H9 (cell line): ENCODE data around the gene SLC35F3. TPM values are rescaled to one million over a fixed set of nuclear protein-coding genes. Genes with fewer than 3 reads are reported as not detected.

Experiments
- DNase-seq: peaks from one replicate; pipeline ENCODE4 v3.0.0-alpha.2; 2017
- H2AFZ ChIP-seq: one replicate; pipeline ENCODE4 v1.6.1; 2013; ENCODE audit warnings: mild to moderate bottlenecking, low read length, control low read depth, moderate library complexity
- H2AK5ac ChIP-seq: 2 replicates; pipeline ENCODE4 v1.6.1; 2013; ENCODE audit warnings: low read length, control low read depth, mixed read lengths; ENCODE audit not compliant: insufficient read length
- H2BK120ac ChIP-seq: one replicate; pipeline ENCODE4 v1.6.1; 2013; ENCODE audit warnings: low read depth, mild to moderate bottlenecking, low read length, control low read depth, inconsistent platforms; ENCODE audit not compliant: poor library complexity, severe bottlenecking
- H2BK12ac ChIP-seq: 2 replicates; pipeline ENCODE4 v1.6.1; 2013; ENCODE audit warnings: low read length, control low read depth, mixed read lengths, low read depth; ENCODE audit not compliant: insufficient read length
- H2BK15ac ChIP-seq: 2 replicates; pipeline ENCODE4 v1.6.1; 2013; ENCODE audit warnings: low read depth, low read length, control low read depth
- H2BK20ac ChIP-seq: one replicate; pipeline ENCODE4 v1.6.1; 2013; ENCODE audit warnings: low read depth, mild to moderate bottlenecking, low read length, control low read depth, inconsistent platforms; ENCODE audit not compliant: poor library complexity, severe bottlenecking
- H2BK5ac ChIP-seq: 2 replicates; pipeline ENCODE4 v1.6.1; 2013; ENCODE audit warnings: low read length, control low read depth, mixed read lengths; ENCODE audit not compliant: insufficient read length
- H3K14ac ChIP-seq: 2 replicates; pipeline ENCODE4 v1.6.1; 2013; ENCODE audit warnings: low read length, control low read depth; ENCODE audit not compliant: insufficient read depth
- H3K18ac ChIP-seq: 2 replicates; pipeline ENCODE4 v1.6.1; 2013; ENCODE audit warnings: low read depth, mild to moderate bottlenecking, mixed read lengths, low read length, control low read depth; ENCODE audit not compliant: insufficient read length
- H3K23ac ChIP-seq: 2 replicates; pipeline ENCODE4 v1.6.1; 2013; ENCODE audit warnings: low read length, control low read depth, mixed read lengths, low read depth; ENCODE audit not compliant: insufficient read length
- H3K23me2 ChIP-seq: 2 replicates; pipeline ENCODE4 v1.6.1; 2013; ENCODE audit warnings: low read depth, mild to moderate bottlenecking, mixed read lengths, low read length, control low read depth; ENCODE audit not compliant: insufficient read length, poor library complexity, severe bottlenecking
- H3K27ac ChIP-seq: 2 replicates; pipeline ENCODE4 v1.5.1; 2013; ENCODE audit warnings: low read length, control low read depth, mixed read lengths, low read depth; ENCODE audit not compliant: insufficient read length
- H3K27me3 ChIP-seq: 2 replicates; pipeline ENCODE4 v1.6.1; 2013; ENCODE audit warnings: low read length, control low read depth, inconsistent platforms; ENCODE audit not compliant: insufficient read depth
- H3K4ac ChIP-seq: 2 replicates; pipeline ENCODE4 v1.6.1; 2013; ENCODE audit warnings: low read depth, mild to moderate bottlenecking, control low read depth, inconsistent platforms, low read length, moderate library complexity
- H3K4me1 ChIP-seq: 2 replicates; pipeline ENCODE4 v1.6.1; 2013; ENCODE audit warnings: low read length, control low read depth, inconsistent platforms; ENCODE audit not compliant: insufficient read depth
- H3K4me2 ChIP-seq: 2 replicates; pipeline ENCODE4 v1.6.1; 2013; ENCODE audit warnings: low read length, control low read depth, mixed read lengths; ENCODE audit not compliant: insufficient read length, insufficient read depth
- H3K56ac ChIP-seq: 2 replicates; pipeline ENCODE4 v1.6.1; 2013; ENCODE audit warnings: low read depth, mild to moderate bottlenecking, mixed read lengths, low read length, control low read depth; ENCODE audit not compliant: insufficient read length
- H3K79me1 ChIP-seq: 2 replicates; pipeline ENCODE4 v1.6.1; 2013; ENCODE audit warnings: low read depth, mild to moderate bottlenecking, moderate library complexity, low read length, control low read depth, inconsistent platforms; ENCODE audit not compliant: insufficient read depth, poor library complexity, severe bottlenecking
- H3K79me2 ChIP-seq: 2 replicates; pipeline ENCODE4 v1.6.1; 2013; ENCODE audit warnings: low read length, control low read depth, inconsistent platforms; ENCODE audit not compliant: insufficient read depth
- H3K9ac ChIP-seq: 2 replicates; pipeline ENCODE4 v1.6.1; 2013; ENCODE audit warnings: low read length, control low read depth, mixed read lengths; ENCODE audit not compliant: insufficient read length; ENCODE audit errors: extremely low read depth
- H3K9me3 ChIP-seq: one replicate; pipeline ENCODE4 v1.6.1; 2013; ENCODE audit warnings: low read depth, low read length, inconsistent platforms; ENCODE audit not compliant: control insufficient read depth
- H3T11ph ChIP-seq: one replicate; pipeline ENCODE4 v1.6.1; 2013; ENCODE audit warnings: mild to moderate bottlenecking, low read length, control low read depth, inconsistent platforms
- H4K20me1 ChIP-seq: one replicate; pipeline ENCODE4 v1.6.1; 2013; ENCODE audit not compliant: control insufficient read depth, insufficient read length, insufficient read depth
- H4K5ac ChIP-seq: 2 replicates; pipeline ENCODE4 v1.6.1; 2013; ENCODE audit warnings: low read depth, mild to moderate bottlenecking, mixed read lengths, low read length, control low read depth; ENCODE audit not compliant: insufficient read length
- H4K8ac ChIP-seq: replicated peaks from 2 replicates; pipeline ENCODE4 v1.6.1; 2013; ENCODE audit warnings: low read length, control low read depth, mixed read lengths, low read depth; ENCODE audit not compliant: insufficient read length
- H4K91ac ChIP-seq: 2 replicates; pipeline ENCODE4 v1.6.1; 2013; ENCODE audit warnings: low read depth, mild to moderate bottlenecking, moderate library complexity, mixed read lengths, low read length, control low read depth; ENCODE audit not compliant: insufficient read length
- H3K27ac Mint-ChIP-seq, 3 experiments: 2 replicates in 2 of 3; 3 replicates in 1 of 3; pipeline ENCODE4 v1.8.0; 2020 to 2021; ENCODE audit warnings: mixed read lengths in 3 of 3, mild to moderate bottlenecking in 1 of 3, moderate library complexity in 1 of 3
- H3K27me3 Mint-ChIP-seq: 2 replicates; pipeline ENCODE4 v1.8.0; 2021; ENCODE audit warnings: low read depth, mild to moderate bottlenecking, moderate library complexity, mixed read lengths
- H3K36me3 Mint-ChIP-seq, 3 experiments: 2 replicates in 2 of 3; 3 replicates in 1 of 3; pipeline ENCODE4 v1.8.0; 2020 to 2021; ENCODE audit warnings: low read depth in 3 of 3, mixed read lengths in 3 of 3; ENCODE audit not compliant: insufficient read depth in 1 of 3
- H3K4me1 Mint-ChIP-seq, 2 experiments: 2 replicates each; pipeline ENCODE4 v1.8.0; 2020; ENCODE audit warnings: mixed read lengths in 2 of 2
- H3K4me3 Mint-ChIP-seq, 2 experiments: 2 replicates in 1 of 2; 3 replicates in 1 of 2; pipeline ENCODE4 v1.8.0; 2020 to 2021; ENCODE audit warnings: mild to moderate bottlenecking in 2 of 2, mixed read lengths in 2 of 2, moderate library complexity in 1 of 2
- H3K9me3 Mint-ChIP-seq, 2 experiments: 2 replicates in 1 of 2; 3 replicates in 1 of 2; pipeline ENCODE4 v1.8.0; 2020; ENCODE audit warnings: mild to moderate bottlenecking in 2 of 2, mixed read lengths in 2 of 2, moderate library complexity in 1 of 2
- WGBS: extraction: QIAGEN DNeasy Blood & Tissue Kit; methylation state at CpG from one replicate; pipeline ENCODE4 v1.1.7; 2013; ENCODE audit warnings: missing lambda C conversion rate, low lambda C conversion rate, mixed read lengths; ENCODE audit not compliant: insufficient read length; ENCODE audit errors: extremely low coverage; 5-methylcytosine and 5-hydroxymethylcytosine counted together
- total RNA-seq: library from RNA; stranded (reverse); gene quantifications from 2 replicates; pipeline ENCODE4 v1.2.1, GENCODE V29; 2021
- TF ChIP-seq, protein P1 (sequence below): fragments of 200-600 bp; sonication (generic); conservative IDR thresholded peaks from 3 replicates; pipeline ENCODE4 v1.8.0; 2021; ENCODE audit warnings: antibody characterized with exemption, mild to moderate bottlenecking

The SLC35F3 gene
- total RNA-seq, 1 experiment from 2014 or later, result 0.81 TPM

DNA sequence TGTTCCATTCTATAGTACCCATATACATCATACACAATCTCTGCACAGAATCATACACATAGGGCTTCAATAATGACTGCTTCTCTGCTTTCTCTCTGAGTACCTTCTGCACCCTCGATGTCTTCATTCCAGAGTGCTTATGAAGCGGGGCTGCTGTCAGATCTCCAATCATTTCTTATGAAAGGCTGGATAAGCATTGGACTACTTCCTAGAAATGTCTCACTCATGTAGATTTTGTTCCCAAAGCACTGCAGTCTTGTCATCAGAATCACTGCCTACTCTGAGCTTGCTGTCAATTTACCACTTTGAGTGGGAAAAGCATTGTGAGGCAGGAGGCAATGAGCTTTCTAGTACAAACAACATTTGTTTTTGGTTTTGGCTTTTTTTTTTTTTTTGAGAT is 179.0 kb downstream of the SLC35F3 start:
- Histone ChIP-seq H3K27me3 (no peaks in the 10 kb centered on the region), H3K56ac (no peak overlapping the region), H3K4me2 (no peak overlapping the region), H4K20me1 (no peaks in the 10 kb centered on the region), H2AK5ac (no peak overlapping the region), H2BK15ac (no peak overlapping the region), H4K8ac (no peak overlapping the region), H4K91ac (no peak overlapping the region), H3K27ac (no peak overlapping the region), H3K79me1 (no peaks in the 10 kb centered on the region), H3T11ph (no peak overlapping the region), H3K79me2 (no peaks in the 10 kb centered on the region), H2BK5ac (no peak overlapping the region), H2BK20ac (no peak overlapping the region), H2BK120ac (no peak overlapping the region), H4K5ac (no peak overlapping the region), H2BK12ac (no peak overlapping the region), H3K9ac (no peak overlapping the region), H3K9me3 (no peaks in the 10 kb centered on the region), H3K23ac (no peak overlapping the region), H3K4me1 (no peaks in the 10 kb centered on the region), H3K23me2 (no peaks in the 10 kb centered on the region), H3K14ac (no peak overlapping the region), H3K18ac (no peak overlapping the region), H3K4ac (no peak overlapping the region), H2AFZ (no peak overlapping the region)
- no peak overlapping the region for H3K4me3 Mint-ChIP-seq
- no peaks in the 10 kb centered on the region for H3K36me3 Mint-ChIP-seq
- H3K4me1 Mint-ChIP-seq, result peaks cover 3 to 4% of the 10 kb centered on the region in 2 experiments
- TF ChIP-seq, protein P1, sequence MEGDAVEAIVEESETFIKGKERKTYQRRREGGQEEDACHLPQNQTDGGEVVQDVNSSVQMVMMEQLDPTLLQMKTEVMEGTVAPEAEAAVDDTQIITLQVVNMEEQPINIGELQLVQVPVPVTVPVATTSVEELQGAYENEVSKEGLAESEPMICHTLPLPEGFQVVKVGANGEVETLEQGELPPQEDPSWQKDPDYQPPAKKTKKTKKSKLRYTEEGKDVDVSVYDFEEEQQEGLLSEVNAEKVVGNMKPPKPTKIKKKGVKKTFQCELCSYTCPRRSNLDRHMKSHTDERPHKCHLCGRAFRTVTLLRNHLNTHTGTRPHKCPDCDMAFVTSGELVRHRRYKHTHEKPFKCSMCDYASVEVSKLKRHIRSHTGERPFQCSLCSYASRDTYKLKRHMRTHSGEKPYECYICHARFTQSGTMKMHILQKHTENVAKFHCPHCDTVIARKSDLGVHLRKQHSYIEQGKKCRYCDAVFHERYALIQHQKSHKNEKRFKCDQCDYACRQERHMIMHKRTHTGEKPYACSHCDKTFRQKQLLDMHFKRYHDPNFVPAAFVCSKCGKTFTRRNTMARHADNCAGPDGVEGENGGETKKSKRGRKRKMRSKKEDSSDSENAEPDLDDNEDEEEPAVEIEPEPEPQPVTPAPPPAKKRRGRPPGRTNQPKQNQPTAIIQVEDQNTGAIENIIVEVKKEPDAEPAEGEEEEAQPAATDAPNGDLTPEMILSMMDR, result no peak
- no peaks in the 10 kb centered on the region; the same call in 1 of the 2 replicates for H3K27me3 Mint-ChIP-seq
- no peaks in the 10 kb centered on the region for H3K9me3 Mint-ChIP-seq
- no peak overlapping the region for H3K27ac Mint-ChIP-seq
- WGBS, result no CpG with 5 or more reads among the region's 2 CpGs
- no peak for DNase-seq
